ENCODE results near the gene FAM107B.

FAM107B gene

DNA sequence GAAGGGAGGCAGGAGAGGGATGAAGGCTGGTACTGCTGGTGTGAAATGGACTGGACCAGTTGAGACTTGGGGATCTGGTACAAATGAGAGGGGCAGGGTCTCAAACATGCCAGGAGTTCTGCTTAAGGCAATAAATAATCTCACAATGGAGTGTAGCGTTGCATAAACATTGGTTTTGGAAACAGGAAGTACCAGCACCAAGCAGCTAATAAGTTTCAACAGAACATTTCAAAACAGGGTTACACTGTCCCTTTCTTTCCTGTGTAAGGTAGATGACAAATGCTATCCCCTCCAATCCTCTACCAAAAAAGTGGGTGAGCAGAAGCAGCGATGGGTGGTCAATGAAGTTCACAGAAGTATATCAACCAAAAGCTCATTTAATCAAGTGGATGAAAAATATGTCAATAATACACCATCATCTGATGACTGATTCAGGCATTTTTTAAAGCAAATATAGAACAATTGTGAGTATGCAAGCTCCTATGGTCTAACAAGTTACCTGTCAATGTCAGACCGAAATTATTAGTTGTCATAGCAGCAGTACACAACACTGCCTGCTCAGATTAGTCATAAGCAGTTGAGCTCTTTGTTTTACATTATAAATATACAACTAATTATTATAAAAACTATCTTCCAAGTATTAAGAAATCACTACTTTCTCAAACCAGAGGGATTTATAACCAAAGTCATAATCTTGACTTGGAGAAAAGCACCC lies 220.0 kb downstream of the FAM107B start:
- Histone ChIP-seq H3K36me3 (ENCODE audit: insufficient read depth, low read length) (no peaks in the 10 kb centered on the region), H3K9me3 (ENCODE audit: low read length) (no peaks in the 10 kb centered on the region), H3K27me3 (ENCODE audit: control insufficient read depth in 1 of 2, insufficient read depth in 2 of 2, low read length in 2 of 2) (no peaks in the 10 kb centered on the region), H3K27ac (ENCODE audit: low read depth, low read length) (no peak overlapping the region), H3K4me3 (ENCODE audit: low read depth in 1 of 2, low read length in 2 of 2) (no peak overlapping the region), H3K4me1 (ENCODE audit: insufficient read depth, low read length) (peaks cover 13% of the 10 kb centered on the region), H3K9ac (ENCODE audit: low read length) (no peak overlapping the region)

DNA sequence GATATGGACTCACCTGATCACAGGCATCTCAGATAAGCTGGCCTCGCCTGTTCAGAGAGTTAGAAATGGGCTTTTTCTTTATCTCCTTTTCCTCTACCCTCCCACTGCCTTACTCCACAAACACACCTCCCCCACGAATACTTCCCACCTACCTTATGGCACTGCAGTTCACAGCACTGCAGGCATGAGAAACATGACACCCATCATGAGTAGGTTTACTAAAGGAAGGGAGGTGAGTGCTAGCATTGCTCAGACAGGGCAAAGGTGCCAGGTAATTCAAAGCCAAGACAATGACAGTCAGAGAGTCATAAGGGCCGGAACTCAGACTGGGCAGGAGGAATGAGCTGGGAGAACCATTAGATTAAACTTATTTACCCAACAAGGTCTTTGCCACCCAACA lies 220.6 kb downstream of the FAM107B start:
- no peaks in the 10 kb centered on the region for H3K36me3 ChIP-seq (ENCODE audit: insufficient read depth, low read length)
- H3K27me3 ChIP-seq (ENCODE audit: control insufficient read depth in 1 of 2, insufficient read depth in 2 of 2, low read length in 2 of 2) = no peaks in the 10 kb centered on the region
- no peak overlapping the region for H3K4me3 ChIP-seq (ENCODE audit: low read depth in 1 of 2, low read length in 2 of 2)
- H3K4me1 ChIP-seq (ENCODE audit: insufficient read depth, low read length) = peaks cover 13% of the 10 kb centered on the region
- H3K9ac ChIP-seq (ENCODE audit: low read length) = no peak overlapping the region
- no peak overlapping the region for H3K27ac ChIP-seq (ENCODE audit: low read depth, low read length)
- H3K9me3 ChIP-seq (ENCODE audit: low read length) = no peaks in the 10 kb centered on the region

DNA sequence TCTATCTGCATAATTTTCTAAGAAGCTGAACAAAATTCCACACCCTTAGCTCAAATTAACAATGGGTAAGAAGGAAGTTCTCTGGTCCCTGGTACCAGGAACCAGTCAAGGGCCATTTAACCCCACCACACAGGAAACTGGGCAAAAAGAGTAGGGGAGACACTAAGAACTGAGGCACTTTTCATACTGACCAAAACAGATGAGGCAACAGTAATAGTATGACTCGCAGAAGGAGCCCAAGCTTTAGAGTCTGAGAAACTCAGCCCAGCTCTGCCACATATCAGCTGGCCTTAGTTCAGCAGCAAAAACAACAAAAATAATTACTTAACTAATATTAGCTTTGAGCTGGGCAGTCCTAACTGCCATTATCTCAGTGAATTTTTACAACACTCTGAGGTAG lies 221.2 kb downstream of the FAM107B start:
- no peaks in the 10 kb centered on the region for H3K9me3 ChIP-seq (ENCODE audit: low read length)
- no peak overlapping the region for H3K4me3 ChIP-seq (ENCODE audit: low read depth in 1 of 2, low read length in 2 of 2)
- H3K4me1 ChIP-seq (ENCODE audit: insufficient read depth, low read length) = peaks cover 13% of the 10 kb centered on the region
- H3K36me3 ChIP-seq (ENCODE audit: insufficient read depth, low read length) = no peaks in the 10 kb centered on the region
- no peak overlapping the region for H3K27ac ChIP-seq (ENCODE audit: low read depth, low read length)
- no peak overlapping the region for H3K9ac ChIP-seq (ENCODE audit: low read length)
- H3K27me3 ChIP-seq (ENCODE audit: control insufficient read depth in 1 of 2, insufficient read depth in 2 of 2, low read length in 2 of 2) = no peaks in the 10 kb centered on the region

DNA sequence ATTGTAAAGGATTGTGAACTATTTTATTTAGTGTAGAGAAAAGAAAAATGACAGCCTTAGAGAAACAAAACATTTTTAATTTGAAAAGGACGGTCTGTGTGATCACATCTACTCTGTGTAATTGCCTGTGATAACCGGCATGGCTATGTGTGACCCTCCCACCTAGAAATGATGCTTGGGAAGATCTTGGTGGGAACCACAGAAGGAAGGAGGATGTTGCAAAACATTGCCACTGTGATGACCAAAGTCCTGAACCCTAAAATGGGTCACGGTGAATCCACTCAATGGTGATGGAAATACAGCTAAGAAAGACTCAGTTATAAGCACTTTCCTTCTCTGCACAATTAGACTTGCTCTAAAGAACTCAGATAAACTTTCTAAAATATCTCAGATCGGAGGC lies 222.7 kb downstream of the FAM107B start:
- no peak overlapping the region for H3K27ac ChIP-seq (ENCODE audit: low read depth, low read length)
- no peaks in the 10 kb centered on the region for H3K36me3 ChIP-seq (ENCODE audit: insufficient read depth, low read length)
- H3K4me1 ChIP-seq (ENCODE audit: insufficient read depth, low read length) = peaks cover 13% of the 10 kb centered on the region
- no peak overlapping the region for H3K9ac ChIP-seq (ENCODE audit: low read length)
- no peaks in the 10 kb centered on the region for H3K27me3 ChIP-seq (ENCODE audit: control insufficient read depth in 1 of 2, insufficient read depth in 2 of 2, low read length in 2 of 2)
- no peaks in the 10 kb centered on the region for H3K9me3 ChIP-seq (ENCODE audit: low read length)
- no peak overlapping the region for H3K4me3 ChIP-seq (ENCODE audit: low read depth in 1 of 2, low read length in 2 of 2)

DNA sequence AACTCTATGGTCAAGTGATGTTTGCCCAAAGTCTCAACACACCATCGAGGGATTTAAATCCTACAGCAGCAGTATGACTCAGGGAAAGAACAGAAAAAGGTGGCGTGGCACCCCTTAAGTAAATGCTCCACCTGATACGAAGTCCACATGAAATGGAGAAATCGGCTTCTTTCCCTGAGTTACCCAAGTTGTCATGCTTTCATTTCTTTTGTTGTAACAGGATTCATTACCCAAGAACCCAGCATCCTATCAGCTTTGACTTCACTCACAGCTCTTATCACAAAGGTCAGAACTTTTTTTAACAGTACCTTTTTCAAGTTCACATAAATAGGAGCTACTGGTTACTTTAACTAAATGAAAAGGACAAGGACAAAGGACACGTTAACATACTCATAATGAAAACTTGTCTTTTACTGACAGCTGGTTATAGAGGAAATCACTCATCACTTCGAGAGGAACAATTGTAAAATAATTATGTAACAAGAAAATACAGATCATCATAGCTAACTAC lies 224.2 kb downstream of the FAM107B start:
- Histone ChIP-seq H3K27me3 (ENCODE audit: control insufficient read depth in 1 of 2, insufficient read depth in 2 of 2, low read length in 2 of 2) (no peaks in the 10 kb centered on the region), H3K36me3 (ENCODE audit: insufficient read depth, low read length) (no peaks in the 10 kb centered on the region), H3K9ac (ENCODE audit: low read length) (no peak overlapping the region), H3K4me1 (ENCODE audit: insufficient read depth, low read length) (peaks cover 17% of the 10 kb centered on the region), H3K4me3 (ENCODE audit: low read depth in 1 of 2, low read length in 2 of 2) (no peak overlapping the region), H3K27ac (ENCODE audit: low read depth, low read length) (no peak overlapping the region), H3K9me3 (ENCODE audit: low read length) (no peaks in the 10 kb centered on the region)

DNA sequence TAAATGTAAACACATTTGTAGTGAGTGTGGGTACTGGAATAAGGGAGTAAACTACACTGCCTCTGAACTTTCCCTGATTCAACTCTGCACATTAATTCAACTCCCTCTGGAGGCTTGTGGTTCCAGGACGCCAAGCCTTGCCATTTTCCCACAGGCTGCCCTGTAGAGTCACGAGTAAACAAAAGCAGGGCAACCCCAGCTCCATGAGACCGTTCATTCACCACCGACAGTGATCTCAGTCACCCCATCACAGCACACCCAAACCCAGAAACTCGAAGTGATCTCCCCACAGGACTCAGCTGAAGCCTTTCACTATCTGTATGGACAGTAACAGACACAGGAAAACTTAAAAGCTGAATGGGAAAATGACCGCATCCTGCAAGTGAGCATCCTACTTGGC lies 225.2 kb downstream of the FAM107B start:
- H3K27me3 ChIP-seq (ENCODE audit: control insufficient read depth in 1 of 2, insufficient read depth in 2 of 2, low read length in 2 of 2) = no peaks in the 10 kb centered on the region
- H3K4me1 ChIP-seq (ENCODE audit: insufficient read depth, low read length) = peaks cover 20% of the 10 kb centered on the region
- H3K36me3 ChIP-seq (ENCODE audit: insufficient read depth, low read length) = no peaks in the 10 kb centered on the region
- no peak overlapping the region for H3K4me3 ChIP-seq (ENCODE audit: low read depth in 1 of 2, low read length in 2 of 2)
- H3K9ac ChIP-seq (ENCODE audit: low read length) = no peak overlapping the region
- H3K9me3 ChIP-seq (ENCODE audit: low read length) = no peaks in the 10 kb centered on the region
- no peak overlapping the region for H3K27ac ChIP-seq (ENCODE audit: low read depth, low read length)

DNA sequence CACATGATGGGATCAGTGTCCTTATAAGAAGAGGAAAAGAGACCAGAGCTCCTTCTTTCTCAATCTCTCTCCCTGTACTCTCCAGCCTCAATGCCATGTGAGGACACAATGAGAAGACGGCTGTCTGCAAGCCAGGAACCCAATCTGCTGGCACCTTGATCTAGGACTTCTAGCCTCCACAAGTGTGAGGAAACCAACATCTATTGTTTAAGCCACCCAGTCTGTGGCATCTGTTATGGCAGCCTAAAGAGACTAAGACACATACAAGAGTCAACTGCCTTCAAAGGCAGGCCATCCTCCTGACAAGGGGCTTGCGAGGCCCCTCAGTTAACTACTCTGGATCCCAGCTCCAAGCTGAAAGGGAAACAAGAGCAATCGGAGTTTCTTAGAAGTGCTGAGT lies 225.7 kb downstream of the FAM107B start:
- Histone ChIP-seq H3K27ac (ENCODE audit: low read depth, low read length) (no peak overlapping the region), H3K27me3 (ENCODE audit: control insufficient read depth in 1 of 2, insufficient read depth in 2 of 2, low read length in 2 of 2) (no peaks in the 10 kb centered on the region), H3K9ac (ENCODE audit: low read length) (no peak overlapping the region), H3K4me3 (ENCODE audit: low read depth in 1 of 2, low read length in 2 of 2) (no peak overlapping the region), H3K4me1 (ENCODE audit: insufficient read depth, low read length) (peaks cover 14% of the 10 kb centered on the region), H3K9me3 (ENCODE audit: low read length) (no peaks in the 10 kb centered on the region), H3K36me3 (ENCODE audit: insufficient read depth, low read length) (no peaks in the 10 kb centered on the region)

DNA sequence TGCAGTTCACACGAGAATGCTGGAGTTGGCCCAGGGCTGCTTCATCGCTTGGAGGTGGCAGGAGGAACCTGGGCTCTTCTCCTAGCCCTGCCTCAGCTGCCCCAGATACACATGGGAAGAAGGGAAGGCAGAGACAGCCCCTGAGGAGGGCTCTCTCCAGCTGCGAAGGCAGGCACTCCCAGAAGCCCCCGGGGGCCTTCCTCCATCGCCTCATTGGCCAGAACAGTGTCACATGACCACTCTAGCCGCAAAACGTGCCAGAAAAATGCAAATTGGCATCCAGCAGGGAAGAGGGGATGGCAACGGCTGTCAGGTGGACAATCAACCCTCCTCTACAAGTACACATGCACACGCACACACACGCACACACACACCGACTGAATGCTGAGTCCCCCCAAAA lies 226.2 kb downstream of the FAM107B start:
- H3K27me3 ChIP-seq (ENCODE audit: control insufficient read depth in 1 of 2, insufficient read depth in 2 of 2, low read length in 2 of 2) = no peaks in the 10 kb centered on the region
- H3K9me3 ChIP-seq (ENCODE audit: low read length) = no peaks in the 10 kb centered on the region
- no peak overlapping the region for H3K9ac ChIP-seq (ENCODE audit: low read length)
- peaks cover 10% of the 10 kb centered on the region for H3K4me1 ChIP-seq (ENCODE audit: insufficient read depth, low read length)
- no peak overlapping the region for H3K27ac ChIP-seq (ENCODE audit: low read depth, low read length)
- no peak overlapping the region for H3K4me3 ChIP-seq (ENCODE audit: low read depth in 1 of 2, low read length in 2 of 2)
- H3K36me3 ChIP-seq (ENCODE audit: insufficient read depth, low read length) = no peaks in the 10 kb centered on the region

DNA sequence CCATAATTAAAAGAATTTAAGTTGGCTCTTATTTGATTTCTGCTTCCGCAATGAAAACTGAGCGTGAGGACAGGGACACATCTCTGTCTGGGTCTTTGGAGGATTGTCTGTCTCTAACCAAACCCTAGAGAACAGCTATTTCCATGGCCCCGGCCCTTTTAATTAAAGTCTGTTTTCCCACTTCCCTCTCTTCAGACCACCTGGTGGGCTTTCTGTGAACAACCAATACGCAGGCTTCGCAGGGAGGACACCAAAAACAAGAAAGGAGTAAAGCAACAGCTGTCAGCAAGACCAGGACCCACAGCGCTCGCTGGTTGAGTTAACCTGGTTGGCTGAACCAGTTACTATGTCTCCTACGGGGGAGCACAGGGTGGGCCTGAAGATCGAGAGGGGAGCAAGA lies 226.9 kb downstream of the FAM107B start:
- no peak overlapping the region for H3K27ac ChIP-seq (ENCODE audit: low read depth, low read length)
- H3K4me3 ChIP-seq (ENCODE audit: low read depth in 1 of 2, low read length in 2 of 2) = no peak overlapping the region
- no peak overlapping the region for H3K9ac ChIP-seq (ENCODE audit: low read length)
- no peaks in the 10 kb centered on the region for H3K36me3 ChIP-seq (ENCODE audit: insufficient read depth, low read length)
- no peaks in the 10 kb centered on the region for H3K9me3 ChIP-seq (ENCODE audit: low read length)
- peaks cover 7% of the 10 kb centered on the region for H3K4me1 ChIP-seq (ENCODE audit: insufficient read depth, low read length)
- H3K27me3 ChIP-seq (ENCODE audit: control insufficient read depth in 1 of 2, insufficient read depth in 2 of 2, low read length in 2 of 2) = no peaks in the 10 kb centered on the region

DNA sequence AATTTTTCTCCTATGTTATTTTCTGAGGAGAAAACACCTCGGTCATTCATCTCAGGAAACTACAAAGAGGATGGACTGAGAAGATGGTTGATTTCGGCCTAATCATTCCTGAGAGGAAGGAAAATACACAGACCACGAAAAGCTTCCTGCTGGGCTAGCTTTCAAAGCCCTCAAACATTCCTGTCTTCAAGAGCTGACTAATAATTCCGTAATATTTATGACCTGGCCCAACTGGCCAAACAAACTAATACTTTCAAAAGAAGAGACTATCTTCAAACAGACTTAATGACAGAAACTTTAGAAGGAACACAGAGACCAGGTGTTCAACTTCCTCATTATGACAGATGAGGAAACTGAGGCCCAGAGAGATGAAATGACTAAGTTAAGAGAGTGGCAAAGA lies 228.9 kb downstream of the FAM107B start:
- peaks cover 7% of the 10 kb centered on the region for H3K4me1 ChIP-seq (ENCODE audit: insufficient read depth, low read length)
- H3K9me3 ChIP-seq (ENCODE audit: low read length) = no peaks in the 10 kb centered on the region
- no peaks in the 10 kb centered on the region for H3K36me3 ChIP-seq (ENCODE audit: insufficient read depth, low read length)
- no peak overlapping the region for H3K9ac ChIP-seq (ENCODE audit: low read length)
- no peak overlapping the region for H3K4me3 ChIP-seq (ENCODE audit: low read depth in 1 of 2, low read length in 2 of 2)
- no peak overlapping the region for H3K27ac ChIP-seq (ENCODE audit: low read depth, low read length)
- no peaks in the 10 kb centered on the region for H3K27me3 ChIP-seq (ENCODE audit: control insufficient read depth in 1 of 2, insufficient read depth in 2 of 2, low read length in 2 of 2)

DNA sequence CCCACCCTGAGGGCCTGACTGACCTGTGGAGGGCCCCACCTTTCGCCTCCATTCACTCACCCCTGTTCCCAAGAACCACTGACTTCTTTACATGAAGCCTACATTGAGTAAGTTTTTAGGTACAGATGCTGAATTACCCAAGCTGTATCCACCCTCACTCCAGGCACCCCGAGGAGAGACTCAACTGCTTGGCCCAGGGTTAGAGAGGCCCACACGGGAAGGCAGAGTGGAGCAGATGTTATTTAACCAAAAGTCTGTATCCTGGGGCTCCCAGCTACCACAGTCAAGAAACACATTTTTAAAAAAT lies 230.8 kb downstream of the FAM107B start:
- Histone ChIP-seq H3K9me3 (ENCODE audit: low read length) (no peaks in the 10 kb centered on the region), H3K27me3 (ENCODE audit: control insufficient read depth in 1 of 2, insufficient read depth in 2 of 2, low read length in 2 of 2) (no peaks in the 10 kb centered on the region), H3K36me3 (ENCODE audit: insufficient read depth, low read length) (no peaks in the 10 kb centered on the region), H3K4me1 (ENCODE audit: insufficient read depth, low read length) (peaks cover 7% of the 10 kb centered on the region), H3K4me3 (ENCODE audit: low read depth in 1 of 2, low read length in 2 of 2) (no peak overlapping the region), H3K9ac (ENCODE audit: low read length) (no peak overlapping the region), H3K27ac (ENCODE audit: low read depth, low read length) (no peak overlapping the region)

All from muscle layer of colon (tissue), 2 donors.